A549 (cell line): Measurements from ENCODE around the gene RNF10. TPM values are rescaled to one million over a fixed set of nuclear protein-coding genes. Genes with fewer than 3 reads are reported as not detected.
A peak's percentile ranks its signal among the peaks of the same experiment; 100 is the strongest.
"Not testable (repeated sequence)": the region's sequence is repeated elsewhere in the genome, so short reads cannot be mapped to it uniquely, and the experiment has no call there.

Source experiments
- ATAC-seq, 2 experiments: fragments of 200-7000 bp in 1 of 2; fragments of >200 bp in 1 of 2; cut with Nextera tagmentation in 1 of 2; cut with Tn5 transposase in 1 of 2; 3 replicates each; pipeline versions ENCODE4 v1.8.0 to v1.9.1; 2018 to 2020; ENCODE audit warnings: mild to moderate bottlenecking in 1 of 2, moderate library complexity in 1 of 2
- CTCF ChIA-PET: fragments of 300-600 bp; sonication (Branson Sonifier 250); formaldehyde crosslinking; extraction: SDS; loops from one replicate; lab custom pipeline; 2021; ENCODE audit warnings: antibody characterized with exemption, inconsistent platforms; lab: Yijun Ruan, JAX
- POLR2A ChIA-PET: fragments of 350-600 bp; formaldehyde crosslinking; extraction: SDS; loops from one replicate; lab custom pipeline; 2021; ENCODE audit warnings: antibody characterized with exemption, inconsistent platforms; lab: Yijun Ruan, JAX
- DNase-seq, 2 experiments: peaks; one replicate each; pipeline versions ENCODE4 v3.0.0 to v3.0.0-alpha.2; 2011 to 2016; ENCODE audit warnings: low read depth in 1 of 2, low spot score in 1 of 2
- FAIRE-seq: peaks from 2 replicates; lab custom pipeline; 2011; peaks lifted over from hg19 to GRCh38; lab: Jason Lieb, UNC
- H3K27ac ChIP-seq, 2 experiments: fragments of >200 bp; sonication (Bioruptor Twin); formaldehyde crosslinking; 3 replicates each; pipeline ENCODE4 v1.5.1; 2016 to 2017
- H3K4me1 ChIP-seq: fragments of >200 bp; sonication (Bioruptor Twin); formaldehyde crosslinking; 3 replicates; pipeline ENCODE4 v1.6.1; 2016
- H3K4me2 ChIP-seq: fragments of >200 bp; sonication (Bioruptor Twin); formaldehyde crosslinking; 3 replicates; pipeline ENCODE4 v1.6.1; 2016
- H3K4me3 ChIP-seq: fragments of >200 bp; sonication (Bioruptor Twin); formaldehyde crosslinking; 3 replicates; pipeline ENCODE4 v1.5.1; 2016
- H3K9me3 ChIP-seq: fragments of >200 bp; sonication (Bioruptor Twin); formaldehyde crosslinking; 3 replicates; pipeline ENCODE4 v1.6.1; 2016
- BHLHE40 ChIP-seq: IDR thresholded peaks from 2 replicates; pipeline ENCODE4 v1.6.1; 2012; ENCODE audit warnings: low read depth, low read length, inconsistent platforms
- CBX8 ChIP-seq: fragments of 200-600 bp; sonication (generic); IDR thresholded peaks from 2 replicates; pipeline ENCODE4 v1.6.1; 2016
- CEBPB ChIP-seq, 2 experiments: fragments of >200 bp in 1 of 2; sonication (Bioruptor Twin) in 1 of 2; formaldehyde crosslinking in 1 of 2; IDR thresholded peaks; 2 replicates each; pipeline ENCODE4 v1.6.1; 2012 to 2016
- CHD2 ChIP-seq: fragments of 150-350 bp; IDR thresholded peaks from 2 replicates; pipeline ENCODE4 v1.6.1; 2014; ENCODE audit warnings: low read length; ENCODE audit not compliant: partially characterized antibody
- CHD4 ChIP-seq: fragments of 200-600 bp; sonication (generic); IDR thresholded peaks from 2 replicates; pipeline ENCODE4 v1.6.1; 2016; ENCODE audit warnings: antibody characterized with exemption, mild to moderate bottlenecking, borderline replicate concordance
- ESRRA ChIP-seq: fragments of 150-350 bp; IDR thresholded peaks from 2 replicates; pipeline ENCODE4 v1.6.1; 2014; ENCODE audit warnings: mild to moderate bottlenecking, low read length, borderline replicate concordance
- FOXS1 ChIP-seq: fragments of 250-450 bp; sonication (Bioruptor Pico); IDR thresholded peaks from 2 replicates; pipeline ENCODE4 v1.5.0; 2020; ENCODE audit warnings: mild to moderate bottlenecking, moderate library complexity
- HEYL ChIP-seq: fragments of 250-450 bp; sonication (Bioruptor Pico); IDR thresholded peaks from 2 replicates; pipeline ENCODE4 v1.8.0; 2021; ENCODE audit warnings: mild to moderate bottlenecking, moderate library complexity
- HOXB5 ChIP-seq: fragments of 250-450 bp; sonication (Bioruptor Pico); IDR thresholded peaks from 2 replicates; pipeline ENCODE4 v1.5.0; 2020; ENCODE audit warnings: mild to moderate bottlenecking, moderate library complexity
- KDM1A ChIP-seq: fragments of 200-600 bp; sonication (generic); IDR thresholded peaks from 2 replicates; pipeline ENCODE4 v1.6.1; 2016; ENCODE audit warnings: low read depth, mild to moderate bottlenecking
- RAD21 ChIP-seq, 2 experiments: fragments of >200 bp in 1 of 2; sonication (Bioruptor Twin) in 1 of 2; formaldehyde crosslinking in 1 of 2; IDR thresholded peaks in 1 of 2; conservative IDR thresholded peaks in 1 of 2; 2 replicates in 1 of 2; 3 replicates in 1 of 2; pipeline ENCODE4 v1.6.1; 2012 to 2018; ENCODE audit warnings: inconsistent platforms in 1 of 2
- RARB ChIP-seq: fragments of 250-450 bp; sonication (Bioruptor Pico); IDR thresholded peaks from 2 replicates; pipeline ENCODE4 v1.8.0; 2021; ENCODE audit warnings: mild to moderate bottlenecking, moderate library complexity
- RCOR1 ChIP-seq: fragments of 150-350 bp; IDR thresholded peaks from 2 replicates; pipeline ENCODE4 v1.6.1; 2014; ENCODE audit warnings: antibody characterized with exemption, low read length, low read depth
- RFX5 ChIP-seq: fragments of 450-650 bp; IDR thresholded peaks from 2 replicates; pipeline ENCODE4 v1.7.1; 2014; ENCODE audit warnings: antibody characterized with exemption, mild to moderate bottlenecking, moderate library complexity
- ZFP36 ChIP-seq: fragments of 450-650 bp; IDR thresholded peaks from 2 replicates; pipeline ENCODE4 v1.6.1; 2014; ENCODE audit warnings: borderline replicate concordance; ENCODE audit not compliant: partially characterized antibody
- ZSCAN20 ChIP-seq: fragments of 250-450 bp; sonication (Bioruptor Pico); IDR thresholded peaks from 2 replicates; pipeline ENCODE4 v1.8.0; 2022; ENCODE audit warnings: mild to moderate bottlenecking, moderate library complexity
- WGBS: methylation state at CpG from one replicate; pipeline ENCODE4 v1.1.6; 2017; ENCODE audit errors: missing lambda C conversion rate; 5-methylcytosine and 5-hydroxymethylcytosine counted together
- polyA plus RNA-seq, 4 experiments: library from polyadenylated mRNA; depleted of rRNA in 3 of 4; stranded (reverse); fragments of >200 nt; fragmentation: RNase III in 1 of 4; extraction: RNeasy Plus Mini Kit Qiagen cat#74134 plus additional on column Dnase treatment in 1 of 4; gene quantifications; 2 replicates in 3 of 4; 3 replicates in 1 of 4; pipeline ENCODE4 v1.2.3, GENCODE V29; 2011 to 2017
- TF ChIP-seq, protein P1 (sequence below): fragments of 200-600 bp; sonication (generic); IDR thresholded peaks from 2 replicates; pipeline ENCODE4 v1.6.1; 2016; ENCODE audit warnings: antibody characterized with exemption, mild to moderate bottlenecking, moderate library complexity
- TF ChIP-seq, protein P2 (sequence below): fragments of >200 bp; sonication (Bioruptor Twin); formaldehyde crosslinking; IDR thresholded peaks from 3 replicates; pipeline ENCODE4 v1.5.1; 2016
- TF ChIP-seq, protein P3 (sequence below): IDR thresholded peaks from 2 replicates; pipeline ENCODE4 v1.6.1; 2012
- TF ChIP-seq, protein P4 (sequence below): fragments of 250-450 bp; sonication (Bioruptor Pico); IDR thresholded peaks from 2 replicates; pipeline ENCODE4 v1.5.0; 2020; ENCODE audit warnings: low read depth, mild to moderate bottlenecking, moderate library complexity

Gene RNF10
- polyA plus RNA-seq, 2 of the 4 experiments (the other 2 are of a cell fraction), result 87.0 to 118 TPM

DNA sequence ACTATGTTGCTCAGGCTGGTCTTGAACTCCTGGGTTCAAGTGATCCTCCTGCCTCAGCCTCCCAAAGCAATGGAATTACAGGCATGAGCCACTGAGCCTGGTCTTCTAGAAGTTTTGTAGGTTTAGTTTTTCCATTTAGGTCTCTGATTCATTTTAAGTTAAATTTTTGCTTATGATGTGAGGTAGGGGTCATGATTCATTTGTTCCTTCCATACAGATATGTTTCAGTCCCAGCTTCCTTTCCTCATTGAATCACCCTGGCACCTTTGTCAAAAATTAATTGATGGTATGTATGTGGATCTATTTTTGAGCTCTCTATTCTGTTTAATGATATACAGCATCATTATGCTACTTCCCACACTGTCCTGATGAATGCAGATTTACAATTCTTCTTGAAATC, 80.7 kb downstream of the RNF10 start (continued):
- TF ChIP-seq, protein P1, sequence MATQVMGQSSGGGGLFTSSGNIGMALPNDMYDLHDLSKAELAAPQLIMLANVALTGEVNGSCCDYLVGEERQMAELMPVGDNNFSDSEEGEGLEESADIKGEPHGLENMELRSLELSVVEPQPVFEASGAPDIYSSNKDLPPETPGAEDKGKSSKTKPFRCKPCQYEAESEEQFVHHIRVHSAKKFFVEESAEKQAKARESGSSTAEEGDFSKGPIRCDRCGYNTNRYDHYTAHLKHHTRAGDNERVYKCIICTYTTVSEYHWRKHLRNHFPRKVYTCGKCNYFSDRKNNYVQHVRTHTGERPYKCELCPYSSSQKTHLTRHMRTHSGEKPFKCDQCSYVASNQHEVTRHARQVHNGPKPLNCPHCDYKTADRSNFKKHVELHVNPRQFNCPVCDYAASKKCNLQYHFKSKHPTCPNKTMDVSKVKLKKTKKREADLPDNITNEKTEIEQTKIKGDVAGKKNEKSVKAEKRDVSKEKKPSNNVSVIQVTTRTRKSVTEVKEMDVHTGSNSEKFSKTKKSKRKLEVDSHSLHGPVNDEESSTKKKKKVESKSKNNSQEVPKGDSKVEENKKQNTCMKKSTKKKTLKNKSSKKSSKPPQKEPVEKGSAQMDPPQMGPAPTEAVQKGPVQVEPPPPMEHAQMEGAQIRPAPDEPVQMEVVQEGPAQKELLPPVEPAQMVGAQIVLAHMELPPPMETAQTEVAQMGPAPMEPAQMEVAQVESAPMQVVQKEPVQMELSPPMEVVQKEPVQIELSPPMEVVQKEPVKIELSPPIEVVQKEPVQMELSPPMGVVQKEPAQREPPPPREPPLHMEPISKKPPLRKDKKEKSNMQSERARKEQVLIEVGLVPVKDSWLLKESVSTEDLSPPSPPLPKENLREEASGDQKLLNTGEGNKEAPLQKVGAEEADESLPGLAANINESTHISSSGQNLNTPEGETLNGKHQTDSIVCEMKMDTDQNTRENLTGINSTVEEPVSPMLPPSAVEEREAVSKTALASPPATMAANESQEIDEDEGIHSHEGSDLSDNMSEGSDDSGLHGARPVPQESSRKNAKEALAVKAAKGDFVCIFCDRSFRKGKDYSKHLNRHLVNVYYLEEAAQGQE, result no peak
- TF ChIP-seq CHD2 (no peak), ZFP36 (no peak)
- TF ChIP-seq, all 56 proteins: peak for 0

DNA sequence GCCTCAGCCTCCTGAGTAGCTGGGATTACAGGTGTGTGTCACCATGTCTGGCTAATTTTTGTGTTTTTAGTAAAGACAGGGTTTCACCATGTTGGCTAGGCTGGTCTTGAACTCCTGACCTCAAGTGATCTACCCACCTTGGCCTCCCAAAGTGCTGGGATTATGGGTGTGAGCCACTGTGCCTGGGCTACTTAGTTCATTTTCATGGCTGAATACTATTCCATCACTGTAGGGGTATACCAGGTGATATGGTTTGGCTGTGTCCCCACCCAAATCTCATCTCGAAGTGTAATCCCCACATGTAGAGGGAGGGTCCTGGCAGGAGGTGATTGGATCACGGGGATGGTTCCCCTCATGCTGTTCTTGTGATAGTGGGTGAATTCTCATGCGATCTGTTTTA, 83.0 kb downstream of the RNF10 start:
- POLR2A ChIA-PET, result not testable (repeated sequence)

DNA sequence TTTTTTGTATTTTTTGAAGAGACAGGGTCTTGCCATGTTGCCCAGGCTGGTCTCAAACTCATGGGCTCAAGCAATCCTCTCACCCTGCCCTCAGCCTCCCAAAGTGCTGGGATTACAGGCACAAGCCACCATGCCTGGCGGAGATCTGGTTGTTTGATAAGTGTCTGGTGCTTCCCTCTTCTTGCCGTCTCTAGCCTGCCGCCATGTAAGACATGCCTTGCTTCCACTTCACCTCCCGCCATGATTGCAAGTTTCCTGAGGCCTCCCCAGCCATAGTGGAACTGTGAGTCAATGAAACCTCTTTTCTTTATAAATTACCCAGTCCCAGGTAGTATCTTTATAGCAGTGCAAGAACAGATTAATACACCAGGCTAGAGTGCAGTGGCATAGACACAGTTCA, 83.6 kb downstream of the RNF10 start:
- H3K4me1 ChIP-seq, H3K27ac ChIP-seq, DNase-seq, H3K4me2 ChIP-seq, FAIRE-seq, POLR2A ChIA-PET, H3K4me3 ChIP-seq, ATAC-seq, H3K9me3 ChIP-seq: not testable (repeated sequence)
- WGBS, result 86% methylated on average over 4 of the region's 4 CpGs
- CTCF ChIA-PET, result interaction anchor here (0.6 to 1.1 kb wide), 2 partner anchors 29 to 108 kb away, joined by 3 to 4 read pairs; no protein-coding TSS in a partner anchor

More for the DNA sequence above, 83.0 kb downstream of the RNF10 start:
- not testable (repeated sequence) for FAIRE-seq, H3K4me2 ChIP-seq, H3K27ac ChIP-seq, H3K4me1 ChIP-seq, ATAC-seq, DNase-seq, H3K4me3 ChIP-seq, H3K9me3 ChIP-seq
- 29% methylated on average over 3 of the region's 3 CpGs for WGBS
- CTCF ChIA-PET, result interaction anchor here (1.1 kb wide), 1 partner anchor 30 kb away, joined by 4 read pairs; no protein-coding TSS in a partner anchor

DNA sequence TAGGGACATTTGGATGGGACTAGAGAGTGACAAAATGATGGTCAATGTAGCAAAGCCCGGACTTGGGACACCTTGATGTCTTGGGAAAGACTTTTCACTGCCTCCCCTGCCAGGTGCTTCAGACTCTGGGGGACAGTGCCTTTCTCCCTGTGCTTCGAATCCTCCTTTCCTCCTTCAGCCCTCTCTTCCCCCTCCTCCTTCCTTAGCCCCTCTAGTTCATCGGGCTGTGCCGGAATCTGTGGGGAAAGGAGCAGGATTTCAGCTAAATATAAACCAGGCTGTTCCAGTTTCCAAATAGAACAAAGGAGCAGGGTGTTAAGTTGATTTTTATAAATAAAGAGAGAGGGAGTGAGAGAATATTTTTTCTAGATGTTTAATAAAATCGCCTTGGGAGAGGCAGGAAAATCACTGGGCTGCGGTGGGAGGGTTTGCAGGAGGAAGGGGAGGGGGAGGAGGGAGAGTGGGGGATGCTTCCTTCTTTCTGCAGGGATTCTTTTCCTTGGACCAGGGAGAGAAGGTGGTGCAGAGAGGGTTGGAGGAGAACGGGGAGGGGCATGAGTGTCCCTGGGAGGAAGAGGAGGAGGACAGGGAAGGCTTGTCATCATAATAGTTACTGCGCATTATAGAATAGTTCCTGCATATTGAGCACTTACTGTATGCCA, 84.9 kb downstream of the RNF10 start:
- Histone ChIP-seq H3K9me3 (no peaks in the 10 kb centered on the region), H3K4me3 (no peak overlapping the region), H3K4me2 (no peak overlapping the region), H3K4me1 (no peaks in the 10 kb centered on the region), H3K27ac (no peak overlapping the region)
- peak in 1 of 2 experiments; percentile 32; a peak in 4 of 6 replicates for ATAC-seq
- no peak for DNase-seq
- CTCF ChIA-PET, result interaction anchor here (0.6 to 2.1 kb wide), 5 partner anchors 9 to 438 kb away, joined by 3 to 8 read pairs (median 4); no protein-coding TSS in a partner anchor
- POLR2A ChIA-PET, result no interaction called here
- 28% methylated on average over 8 of the region's 8 CpGs for WGBS
- FAIRE-seq, result no peak
- TF ChIP-seq, protein P1, result no peak
- TF ChIP-seq, protein P2, sequence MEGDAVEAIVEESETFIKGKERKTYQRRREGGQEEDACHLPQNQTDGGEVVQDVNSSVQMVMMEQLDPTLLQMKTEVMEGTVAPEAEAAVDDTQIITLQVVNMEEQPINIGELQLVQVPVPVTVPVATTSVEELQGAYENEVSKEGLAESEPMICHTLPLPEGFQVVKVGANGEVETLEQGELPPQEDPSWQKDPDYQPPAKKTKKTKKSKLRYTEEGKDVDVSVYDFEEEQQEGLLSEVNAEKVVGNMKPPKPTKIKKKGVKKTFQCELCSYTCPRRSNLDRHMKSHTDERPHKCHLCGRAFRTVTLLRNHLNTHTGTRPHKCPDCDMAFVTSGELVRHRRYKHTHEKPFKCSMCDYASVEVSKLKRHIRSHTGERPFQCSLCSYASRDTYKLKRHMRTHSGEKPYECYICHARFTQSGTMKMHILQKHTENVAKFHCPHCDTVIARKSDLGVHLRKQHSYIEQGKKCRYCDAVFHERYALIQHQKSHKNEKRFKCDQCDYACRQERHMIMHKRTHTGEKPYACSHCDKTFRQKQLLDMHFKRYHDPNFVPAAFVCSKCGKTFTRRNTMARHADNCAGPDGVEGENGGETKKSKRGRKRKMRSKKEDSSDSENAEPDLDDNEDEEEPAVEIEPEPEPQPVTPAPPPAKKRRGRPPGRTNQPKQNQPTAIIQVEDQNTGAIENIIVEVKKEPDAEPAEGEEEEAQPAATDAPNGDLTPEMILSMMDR, result no peak
- TF ChIP-seq ZSCAN20 (CRISPR knock-in tag) (no peak), HEYL (CRISPR knock-in tag) (no peak), RAD21 (conservative IDR thresholded peaks at IDR 0.05 in 1 of 2, IDR thresholded peaks at IDR 0.05 in 1 of 2) (no peak), CBX8 (no peak), CEBPB (IDR thresholded peaks at IDR 0.05) (no peak), HOXB5 (CRISPR knock-in tag) (no peak), RFX5 (no peak), FOXS1 (CRISPR knock-in tag) (no peak), RARB (CRISPR knock-in tag) (no peak), BHLHE40 (no peak), ESRRA (no peak), CHD4 (no peak), RCOR1 (no peak), KDM1A (no peak)
- TF ChIP-seq, protein P3, sequence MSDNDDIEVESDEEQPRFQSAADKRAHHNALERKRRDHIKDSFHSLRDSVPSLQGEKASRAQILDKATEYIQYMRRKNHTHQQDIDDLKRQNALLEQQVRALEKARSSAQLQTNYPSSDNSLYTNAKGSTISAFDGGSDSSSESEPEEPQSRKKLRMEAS, result no peak
- TF ChIP-seq, protein P4, sequence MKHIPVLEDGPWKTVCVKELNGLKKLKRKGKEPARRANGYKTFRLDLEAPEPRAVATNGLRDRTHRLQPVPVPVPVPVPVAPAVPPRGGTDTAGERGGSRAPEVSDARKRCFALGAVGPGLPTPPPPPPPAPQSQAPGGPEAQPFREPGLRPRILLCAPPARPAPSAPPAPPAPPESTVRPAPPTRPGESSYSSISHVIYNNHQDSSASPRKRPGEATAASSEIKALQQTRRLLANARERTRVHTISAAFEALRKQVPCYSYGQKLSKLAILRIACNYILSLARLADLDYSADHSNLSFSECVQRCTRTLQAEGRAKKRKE, result no peak
